NCI-H1105 treated with DMSO at 0.1 percent for 48 hours (cell line): ENCODE measurements around the gene NLRP8.
"Not testable (repeated sequence)": the region's sequence is repeated elsewhere in the genome, so short reads cannot be mapped to it uniquely, and the experiment has no call there.

ENCODE experiments used
- DNase-seq: peaks from one replicate; lab custom pipeline; 2025; lab: John Stamatoyannopoulos, UW

Gene NLRP8

GRCh38 chr19:55947532-55947931, at the start of gene NLRP8:
Gene NLRP8 (plus strand): TSS chr19:55947832.
- DNase-seq: no peak

GRCh38 chr19:55898911-55899310, 48.7 kb upstream of the NLRP8 start:
- no peak for DNase-seq

GRCh38 chr19:55901369-55902079, 46.1 kb upstream of the NLRP8 start:
- no peak for DNase-seq

- no peak for DNase-seq
These were observed 45.4 kb upstream of the NLRP8 start for GRCh38 chr19:55902080-55902751.

GRCh38 chr19:55907286-55907685, 40.3 kb upstream of the NLRP8 start:
- DNase-seq: no peak

GRCh38 chr19:55907746-55908145, 39.9 kb upstream of the NLRP8 start:
- no peak for DNase-seq

- no peak for DNase-seq
These were observed 37.8 kb upstream of the NLRP8 start for GRCh38 chr19:55909801-55910200.

- no peak for DNase-seq
These were observed 34.7 kb upstream of the NLRP8 start for GRCh38 chr19:55912916-55913315.

GRCh38 chr19:55913643-55914268, 33.9 kb upstream of the NLRP8 start:
- DNase-seq: no peak

GRCh38 chr19:55923556-55923955, 24.1 kb upstream of the NLRP8 start:
- no peak for DNase-seq

- DNase-seq: no peak
These were observed 19.6 kb upstream of the NLRP8 start for GRCh38 chr19:55927991-55928390.

- DNase-seq: not testable (repeated sequence)
These were observed 18.4 kb upstream of the NLRP8 start for GRCh38 chr19:55929258-55929657.

GRCh38 chr19:55930996-55931515, 16.6 kb upstream of the NLRP8 start:
- DNase-seq: no peak

- DNase-seq: no peak
These were observed 15.7 kb upstream of the NLRP8 start, which contains the start of gene NLRP13 for GRCh38 chr19:55931936-55932386. Gene NLRP13 (minus strand): TSS chr19:55932336. CDS start chr19:55932311, 25 bp downstream.

GRCh38 chr19:55935206-55935605, 12.4 kb upstream of the NLRP8 start:
- no peak for DNase-seq

- no peak for DNase-seq
These were observed 8.4 kb upstream of the NLRP8 start for GRCh38 chr19:55939206-55939605.

- no peak for DNase-seq
These were observed 7.3 kb upstream of the NLRP8 start for GRCh38 chr19:55940306-55940705.

- DNase-seq: not testable (repeated sequence)
These were observed 2.9 kb downstream of the NLRP8 start for GRCh38 chr19:55950566-55950965.

GRCh38 chr19:55956431-55956830, 8.8 kb downstream of the NLRP8 start:
- DNase-seq: no peak

- DNase-seq: no peak
These were observed 10.7 kb downstream of the NLRP8 start for GRCh38 chr19:55958356-55958755.

- DNase-seq: no peak
These were observed 12.5 kb downstream of the NLRP8 start for GRCh38 chr19:55959996-55960675.

GRCh38 chr19:55962186-55962585, 14.6 kb downstream of the NLRP8 start:
- DNase-seq: no peak
